PFSK-1 (cell line): Measurements from ENCODE around the gene SLC35A2.

Experiments
- FOXP2 ChIP-seq: optimal IDR thresholded peaks from 2 replicates; pipeline ENCODE3; 2011; ENCODE audit warnings: borderline replicate concordance, control low read depth, inconsistent platforms; ENCODE audit not compliant: insufficient read depth; ENCODE audit errors: extremely low read length, extremely low read depth
- POLR2AphosphoS5 ChIP-seq: IDR thresholded peaks from 2 replicates; pipeline ENCODE4 v1.6.1; 2012; ENCODE audit warnings: low read depth, mild to moderate bottlenecking, control low read depth, low read length, moderate library complexity
- REST ChIP-seq, 2 experiments: IDR thresholded peaks; 2 replicates each; pipeline versions ENCODE4 v1.6.1 to v1.8.0; 2011 to 2012; ENCODE audit warnings: low read depth in 2 of 2, low read length in 2 of 2, control low read depth in 1 of 2, inconsistent platforms in 1 of 2, mild to moderate bottlenecking in 1 of 2, moderate library complexity in 1 of 2; ENCODE audit not compliant: insufficient read depth in 1 of 2
- SIN3A ChIP-seq: IDR thresholded peaks from 2 replicates; pipeline ENCODE4 v1.6.1; 2012; ENCODE audit warnings: mild to moderate bottlenecking, low read length, moderate library complexity, borderline replicate concordance; ENCODE audit not compliant: insufficient read depth
- TAF1 ChIP-seq: IDR thresholded peaks from 2 replicates; pipeline ENCODE4 v1.6.1; 2012; ENCODE audit warnings: low read length, control low read depth, borderline replicate concordance; ENCODE audit not compliant: insufficient read depth

The SLC35A2 gene

GRCh38 chrX:48913605-48914366 is 2.3 kb upstream of the SLC35A2 start:
- TF ChIP-seq POLR2AphosphoS5 = no peak
- no peak for TF ChIP-seq REST (IDR thresholded peaks at IDR 0.05; ENCODE audit: insufficient read depth in 1 of 2, low read depth in 2 of 2, low read length in 2 of 2)
- no peak for TF ChIP-seq FOXP2
- TF ChIP-seq SIN3A = no peak
- TF ChIP-seq TAF1 = no peak

GRCh38 chrX:48910926-48911411 is 477 bp downstream of the SLC35A2 start:
- TF ChIP-seq REST (IDR thresholded peaks at IDR 0.05; ENCODE audit: insufficient read depth in 1 of 2, low read depth in 2 of 2, low read length in 2 of 2) (no peak), TAF1 (no peak), POLR2AphosphoS5 (no peak), FOXP2 (no peak), SIN3A (no peak)

GRCh38 chrX:48909703-48910294 is 1.6 kb downstream of the SLC35A2 start:
- TF ChIP-seq REST (IDR thresholded peaks at IDR 0.05; ENCODE audit: insufficient read depth in 1 of 2, low read depth in 2 of 2, low read length in 2 of 2) (no peak), TAF1 (no peak), FOXP2 (no peak), SIN3A (no peak), POLR2AphosphoS5 (no peak)

- TF ChIP-seq TAF1 = no peak
- TF ChIP-seq POLR2AphosphoS5 = no peak
- TF ChIP-seq REST (IDR thresholded peaks at IDR 0.05; ENCODE audit: insufficient read depth in 1 of 2, low read depth in 2 of 2, low read length in 2 of 2) = no peak
- no peak for TF ChIP-seq FOXP2
- no peak for TF ChIP-seq SIN3A
Observed at GRCh38 chrX:48908600-48908999, 2.8 kb downstream of the SLC35A2 start.
